Measurements from ENCODE around the gene RHBDL2.

GRCh38 chr1:38848071-38848470 lies 93.6 kb downstream of the RHBDL2 start:
- TF ChIP-seq EZH2phosphoT487 (IDR thresholded peaks at IDR 0.05; ENCODE audit: borderline replicate concordance, low read length) (no peak), CTCF (IDR thresholded peaks at IDR 0.05; ENCODE audit: low read depth, low read length, poor library complexity, severe bottlenecking) (no peak)

All from DOHH2 (cell line).